SW 1271 (cell line): ENCODE measurements around the gene KRTAP19-8.

ENCODE experiments used
- DNase-seq, 2 experiments: peaks; one replicate each; lab custom pipeline; 2025; lab: John Stamatoyannopoulos, UW

Gene KRTAP19-8

GRCh38 chr21:31012133-31013089, 25.9 kb downstream of the KRTAP19-8 start:
- DNase-seq: no peak

GRCh38 chr21:31011412-31011811, 26.9 kb downstream of the KRTAP19-8 start:
- no peak for DNase-seq

GRCh38 chr21:31008355-31008754, 29.9 kb downstream of the KRTAP19-8 start:
- DNase-seq: no peak

GRCh38 chr21:31005019-31005418, 33.3 kb downstream of the KRTAP19-8 start:
- DNase-seq: no peak

DNA sequence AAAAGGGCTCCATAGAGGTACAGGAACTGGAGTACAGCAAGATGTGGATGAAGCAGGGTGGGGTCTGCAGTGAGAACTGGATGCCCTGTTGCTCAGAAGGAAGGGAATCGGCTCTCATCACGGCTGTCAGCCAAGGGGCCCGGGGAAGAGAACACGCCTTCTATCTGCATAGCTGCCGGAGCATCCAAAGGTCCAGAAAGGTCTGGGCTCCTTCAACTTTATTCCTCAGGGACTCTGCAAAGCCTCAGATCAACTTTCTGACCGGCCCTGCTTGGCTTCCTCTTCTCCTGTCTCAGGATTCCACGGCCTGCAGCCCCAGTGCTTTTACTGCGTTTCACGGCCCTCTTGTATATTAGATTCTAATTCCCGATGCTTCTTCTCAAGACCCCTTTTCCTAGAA, 34.8 kb downstream of the KRTAP19-8 start:
- no peak for DNase-seq

DNA sequence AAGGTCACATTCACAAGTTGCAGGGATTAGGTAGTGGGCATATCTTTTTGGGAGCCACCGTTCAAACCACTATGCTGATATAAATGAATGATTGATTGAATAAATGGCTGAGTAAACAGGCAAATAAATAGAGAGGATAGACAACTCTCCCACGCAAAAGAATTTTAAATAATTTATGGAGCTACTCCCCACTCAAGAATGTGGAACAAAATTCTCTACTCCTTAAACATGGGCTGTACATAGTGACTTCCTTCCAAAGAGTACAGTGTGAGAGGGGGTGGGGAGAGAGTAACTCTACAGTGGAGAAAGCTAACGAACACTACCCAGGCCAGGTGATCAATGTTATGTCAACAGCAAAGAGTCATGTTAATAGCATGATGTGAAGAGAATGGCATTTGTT, 40.7 kb downstream of the KRTAP19-8 start:
- no peak for DNase-seq

DNA sequence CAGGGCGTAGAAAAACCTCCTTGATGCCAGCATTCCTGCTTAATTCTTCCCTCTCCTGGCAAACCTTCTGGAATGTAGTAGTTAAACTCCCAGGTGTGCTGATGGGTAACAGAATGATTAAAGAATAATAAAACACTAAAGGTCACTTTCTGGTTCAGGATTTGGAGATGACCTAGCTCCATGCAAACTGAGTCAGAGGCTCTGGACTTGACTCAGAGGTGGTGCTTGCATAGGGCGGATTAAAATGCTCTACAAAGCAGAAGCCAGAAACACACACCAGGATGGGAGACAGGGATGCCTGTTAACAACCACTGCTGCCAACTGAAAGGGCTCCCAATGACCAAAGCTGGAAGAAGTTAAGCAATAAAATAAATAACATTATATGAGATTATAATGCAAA, 41.5 kb downstream of the KRTAP19-8 start:
- DNase-seq: no peak

DNA sequence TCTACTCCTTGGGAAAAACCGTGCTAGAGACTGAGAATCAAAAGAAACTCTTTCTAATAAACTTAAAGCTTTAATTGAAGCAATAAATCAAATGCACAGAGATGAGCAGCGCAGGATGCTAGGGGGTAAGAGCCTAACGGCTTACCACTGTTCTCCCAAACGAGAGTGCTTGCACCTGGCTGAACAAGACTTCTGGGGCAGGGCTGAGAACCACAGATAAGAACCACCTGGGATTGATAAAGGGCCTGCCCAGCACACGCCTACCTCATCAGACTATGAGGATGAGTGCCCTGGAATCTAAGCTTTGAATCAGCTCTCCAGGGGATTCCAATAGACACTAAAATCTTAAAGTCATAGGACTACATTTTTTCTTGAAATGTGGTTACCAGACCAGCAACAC, 43.3 kb downstream of the KRTAP19-8 start:
- DNase-seq: no peak

- DNase-seq: no peak
Observed at GRCh38 chr21:30990514-30991262, 47.6 kb downstream of the KRTAP19-8 start.

GRCh38 chr21:30988706-30989105, 49.6 kb downstream of the KRTAP19-8 start:
- DNase-seq: no peak
